ENCODE measurements around the gene EGF.

DNA sequence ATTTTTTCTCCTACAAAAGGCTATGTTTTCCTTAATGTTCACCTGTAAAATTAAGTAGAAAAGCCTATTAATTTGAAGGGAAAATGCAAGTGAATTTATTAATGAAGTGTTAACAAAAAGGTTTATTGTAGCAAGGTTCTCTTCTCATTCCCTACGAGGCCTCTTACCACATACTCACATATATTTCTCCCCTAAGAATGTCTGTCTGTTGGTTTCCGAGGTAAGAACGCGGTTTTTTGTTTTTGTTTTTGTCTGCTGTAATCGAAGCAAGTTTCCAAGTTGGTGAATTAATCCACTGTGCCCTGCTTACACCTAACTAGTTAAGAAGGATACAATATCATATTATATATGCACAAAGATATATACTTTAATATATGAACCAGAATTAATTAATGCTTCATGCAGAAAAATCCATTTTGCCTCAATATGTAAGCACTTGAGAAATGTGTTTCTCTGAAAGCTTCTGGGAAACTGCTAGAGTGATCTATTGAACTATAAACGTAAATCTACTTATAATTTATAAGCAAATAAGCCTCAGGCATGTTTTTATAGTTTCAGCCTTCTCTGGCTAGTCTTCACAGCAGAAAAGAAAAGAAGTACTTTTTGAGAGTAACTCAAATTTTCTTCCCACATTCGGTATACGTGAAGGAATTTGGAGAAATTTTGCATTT, 120.8 kb downstream of the EGF start:
- TF ChIP-seq, protein P1, sequence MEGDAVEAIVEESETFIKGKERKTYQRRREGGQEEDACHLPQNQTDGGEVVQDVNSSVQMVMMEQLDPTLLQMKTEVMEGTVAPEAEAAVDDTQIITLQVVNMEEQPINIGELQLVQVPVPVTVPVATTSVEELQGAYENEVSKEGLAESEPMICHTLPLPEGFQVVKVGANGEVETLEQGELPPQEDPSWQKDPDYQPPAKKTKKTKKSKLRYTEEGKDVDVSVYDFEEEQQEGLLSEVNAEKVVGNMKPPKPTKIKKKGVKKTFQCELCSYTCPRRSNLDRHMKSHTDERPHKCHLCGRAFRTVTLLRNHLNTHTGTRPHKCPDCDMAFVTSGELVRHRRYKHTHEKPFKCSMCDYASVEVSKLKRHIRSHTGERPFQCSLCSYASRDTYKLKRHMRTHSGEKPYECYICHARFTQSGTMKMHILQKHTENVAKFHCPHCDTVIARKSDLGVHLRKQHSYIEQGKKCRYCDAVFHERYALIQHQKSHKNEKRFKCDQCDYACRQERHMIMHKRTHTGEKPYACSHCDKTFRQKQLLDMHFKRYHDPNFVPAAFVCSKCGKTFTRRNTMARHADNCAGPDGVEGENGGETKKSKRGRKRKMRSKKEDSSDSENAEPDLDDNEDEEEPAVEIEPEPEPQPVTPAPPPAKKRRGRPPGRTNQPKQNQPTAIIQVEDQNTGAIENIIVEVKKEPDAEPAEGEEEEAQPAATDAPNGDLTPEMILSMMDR (IDR thresholded peaks at IDR 0.05) = no peak
- TF ChIP-seq EZH2 (IDR thresholded peaks at IDR 0.05) = no peak

All from neural progenitor cell (in vitro differentiated cells).